Upper lobe of right lung (tissue), 1 donor: ENCODE measurements around the gene TENM3. TPM values are rescaled to one million over a fixed set of nuclear protein-coding genes. Genes with fewer than 3 reads are reported as not detected.

ENCODE experiments used
- ATAC-seq: fragments of 200-7000 bp; cut with Tn5 transposase; one replicate; pipeline ENCODE4 v1.9.1; 2020; ENCODE audit warnings: mild to moderate bottlenecking, moderate library complexity
- DNase-seq: peaks from one replicate; pipeline ENCODE4 v3.0.0-alpha.2; 2020
- H3K27ac ChIP-seq: fragments of 200-600 bp; one replicate; pipeline ENCODE4 v1.8.0; 2022
- H3K27me3 ChIP-seq: fragments of 200-600 bp; one replicate; pipeline ENCODE4 v1.8.0; 2022; ENCODE audit warnings: mild to moderate bottlenecking
- H3K36me3 ChIP-seq: fragments of 200-600 bp; one replicate; pipeline ENCODE4 v1.8.0; 2022
- H3K4me1 ChIP-seq: fragments of 200-600 bp; one replicate; pipeline ENCODE4 v1.8.0; 2022
- H3K4me3 ChIP-seq: fragments of 200-600 bp; one replicate; pipeline ENCODE4 v1.8.0; 2022; ENCODE audit warnings: mild to moderate bottlenecking
- H3K9me3 ChIP-seq: fragments of 200-600 bp; one replicate; pipeline ENCODE4 v1.8.0; 2022
- intact Hi-C: fragments of 100-400 bp; cut with DNase I; formaldehyde crosslinking; loops from one replicate; pipeline ENCODE4 v1.11.0; 2022
- total RNA-seq: library from RNA; stranded (reverse); fragmentation: NEBNext Ultra II Directional; extraction: Animal tissue kit (Norgen Biotek cat#: 25700); gene quantifications from one replicate; pipeline ENCODE4 v1.2.1, GENCODE V29; 2021
- TF ChIP-seq, protein P1 (sequence below): fragments of 200-600 bp; IDR thresholded peaks from one replicate; pipeline ENCODE4 v1.8.0; 2022; ENCODE audit warnings: antibody characterized with exemption
- donor health status: DM: no; HTN: yes; CAD: no; lungs with severe emphysema.

TENM3 gene
- total RNA-seq, 1 donor from 2014 or later = 5.6 TPM

DNA sequence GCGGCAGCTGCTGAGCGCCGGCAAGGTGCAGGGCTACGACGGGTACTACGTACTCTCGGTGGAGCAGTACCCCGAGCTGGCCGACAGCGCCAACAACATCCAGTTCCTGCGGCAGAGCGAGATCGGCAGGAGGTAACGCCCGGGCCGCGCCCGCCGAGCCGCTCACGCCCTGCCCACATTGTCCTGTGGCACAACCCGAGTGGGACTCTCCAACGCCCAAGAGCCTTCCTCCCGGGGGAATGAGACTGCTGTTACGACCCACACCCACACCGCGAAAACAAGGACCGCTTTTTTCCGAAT is 557.0 kb downstream of the TENM3 start:
- TF ChIP-seq, protein P1, sequence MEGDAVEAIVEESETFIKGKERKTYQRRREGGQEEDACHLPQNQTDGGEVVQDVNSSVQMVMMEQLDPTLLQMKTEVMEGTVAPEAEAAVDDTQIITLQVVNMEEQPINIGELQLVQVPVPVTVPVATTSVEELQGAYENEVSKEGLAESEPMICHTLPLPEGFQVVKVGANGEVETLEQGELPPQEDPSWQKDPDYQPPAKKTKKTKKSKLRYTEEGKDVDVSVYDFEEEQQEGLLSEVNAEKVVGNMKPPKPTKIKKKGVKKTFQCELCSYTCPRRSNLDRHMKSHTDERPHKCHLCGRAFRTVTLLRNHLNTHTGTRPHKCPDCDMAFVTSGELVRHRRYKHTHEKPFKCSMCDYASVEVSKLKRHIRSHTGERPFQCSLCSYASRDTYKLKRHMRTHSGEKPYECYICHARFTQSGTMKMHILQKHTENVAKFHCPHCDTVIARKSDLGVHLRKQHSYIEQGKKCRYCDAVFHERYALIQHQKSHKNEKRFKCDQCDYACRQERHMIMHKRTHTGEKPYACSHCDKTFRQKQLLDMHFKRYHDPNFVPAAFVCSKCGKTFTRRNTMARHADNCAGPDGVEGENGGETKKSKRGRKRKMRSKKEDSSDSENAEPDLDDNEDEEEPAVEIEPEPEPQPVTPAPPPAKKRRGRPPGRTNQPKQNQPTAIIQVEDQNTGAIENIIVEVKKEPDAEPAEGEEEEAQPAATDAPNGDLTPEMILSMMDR = no peak
- Histone ChIP-seq H3K27me3 (peaks cover 13% of the 10 kb centered on the region), H3K9me3 (no peaks in the 10 kb centered on the region), H3K27ac (no peak overlapping the region), H3K4me3 (no peak overlapping the region), H3K4me1 (no peaks in the 10 kb centered on the region), H3K36me3 (no peaks in the 10 kb centered on the region)
- DNase-seq (no peak), ATAC-seq (no peak)
- intact Hi-C loops = no loop called here

DNA sequence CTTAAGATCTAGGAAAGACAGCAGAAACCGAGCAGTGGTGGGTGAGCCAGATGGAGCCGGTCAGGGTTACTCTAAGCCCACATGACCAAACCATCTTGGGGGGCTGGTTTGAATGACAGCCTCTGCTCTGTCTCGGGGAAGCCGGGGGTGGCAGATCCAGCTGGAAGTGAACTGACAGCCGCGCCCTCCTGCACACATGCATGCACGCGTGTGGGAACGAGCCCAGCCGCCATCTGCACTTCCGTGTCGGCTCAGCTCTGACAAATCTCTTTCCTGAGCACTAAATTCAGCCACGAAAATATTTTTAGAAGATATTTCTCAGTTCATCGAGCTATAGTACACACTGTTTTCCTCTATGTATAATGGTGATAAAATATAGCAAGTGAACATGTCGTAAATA is 558.4 kb downstream of the TENM3 start:
- intact Hi-C loops = no loop called here
- no peak for ATAC-seq

DNA sequence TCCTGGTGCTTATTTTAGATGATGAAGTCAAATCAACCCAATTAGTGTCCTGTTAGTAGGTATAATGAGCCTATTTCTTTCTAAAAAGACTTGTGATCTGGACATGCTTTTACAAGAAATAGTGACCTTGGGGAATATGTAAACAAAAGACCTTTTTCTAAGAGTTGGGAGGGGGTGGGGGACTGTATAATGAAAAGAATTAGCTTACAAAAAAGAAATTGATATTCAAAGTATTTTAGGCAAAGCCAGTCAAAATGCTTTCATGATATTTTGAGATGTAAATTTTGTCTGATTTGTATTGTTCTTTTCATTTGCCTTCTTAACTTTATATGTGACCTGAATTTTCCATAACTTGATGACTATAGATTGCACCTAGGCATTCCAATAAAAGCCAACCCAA is 559.4 kb downstream of the TENM3 start:
- no peak for DNase-seq
- Histone ChIP-seq H3K4me1 (no peaks in the 10 kb centered on the region), H3K27ac (no peak overlapping the region), H3K27me3 (peaks cover 7% of the 10 kb centered on the region), H3K4me3 (no peak overlapping the region), H3K9me3 (no peaks in the 10 kb centered on the region), H3K36me3 (no peaks in the 10 kb centered on the region)
- no peak for ATAC-seq
- TF ChIP-seq, protein P1 = no peak
- intact Hi-C loops = no loop called here

More for the DNA sequence above, 558.4 kb downstream of the TENM3 start:
- no peaks in the 10 kb centered on the region for H3K4me1 ChIP-seq
- H3K4me3 ChIP-seq = no peak overlapping the region
- peaks cover 13% of the 10 kb centered on the region for H3K27me3 ChIP-seq
- no peaks in the 10 kb centered on the region for H3K36me3 ChIP-seq
- H3K9me3 ChIP-seq = no peaks in the 10 kb centered on the region
- DNase-seq = no peak
- H3K27ac ChIP-seq = no peak overlapping the region
- TF ChIP-seq, protein P1 = no peak

DNA sequence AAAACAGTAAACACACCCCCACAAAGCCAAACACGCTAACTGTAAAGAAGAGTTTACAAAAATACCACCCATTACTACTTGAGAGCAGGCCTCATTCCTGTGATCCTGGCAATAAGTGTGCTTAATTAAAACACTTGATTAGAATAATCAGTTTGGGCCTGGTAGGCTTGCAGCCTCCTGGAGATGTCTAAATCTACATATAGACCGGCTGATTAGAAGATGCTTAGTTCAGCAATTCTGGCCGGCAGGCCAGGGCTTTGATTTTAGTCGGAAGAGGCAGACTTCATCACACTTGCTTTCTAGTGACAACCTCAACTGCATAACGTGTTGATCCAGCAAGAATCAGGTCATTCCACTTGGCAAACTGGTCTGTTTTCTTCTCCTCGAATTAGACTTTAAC is 560.0 kb downstream of the TENM3 start:
- ATAC-seq = no peak
- no peak overlapping the region for H3K4me3 ChIP-seq
- no peak overlapping the region for H3K27ac ChIP-seq
- intact Hi-C loops = no loop called here
- peaks cover 7% of the 10 kb centered on the region for H3K27me3 ChIP-seq
- H3K4me1 ChIP-seq = no peaks in the 10 kb centered on the region
- no peak for DNase-seq
- TF ChIP-seq, protein P1 = no peak
- H3K9me3 ChIP-seq = no peaks in the 10 kb centered on the region
- H3K36me3 ChIP-seq = no peaks in the 10 kb centered on the region

DNA sequence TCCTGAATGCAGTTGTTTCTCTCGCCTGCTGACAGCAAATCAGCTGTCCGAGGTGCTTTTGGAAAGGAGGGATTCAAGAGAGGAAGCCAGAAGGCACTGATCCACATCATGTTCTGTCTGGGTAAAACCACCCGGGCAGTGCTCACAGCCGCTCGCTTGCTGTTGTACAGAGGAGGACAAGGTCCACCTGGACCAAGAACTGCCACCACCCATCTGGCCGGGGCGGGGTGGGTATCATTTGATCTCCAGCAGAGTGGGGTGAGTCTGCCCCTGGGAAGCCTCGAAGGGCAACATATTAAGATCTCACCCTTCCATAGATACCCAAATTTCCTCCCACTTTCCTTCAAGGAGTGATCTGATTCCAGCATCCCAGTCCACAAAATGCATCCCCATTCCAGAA is 560.9 kb downstream of the TENM3 start:
- Histone ChIP-seq H3K4me3 (no peak overlapping the region), H3K27ac (no peak overlapping the region), H3K36me3 (no peaks in the 10 kb centered on the region), H3K27me3 (peaks cover 7% of the 10 kb centered on the region), H3K4me1 (no peaks in the 10 kb centered on the region), H3K9me3 (no peaks in the 10 kb centered on the region)
- DNase-seq = no peak
- TF ChIP-seq, protein P1 = no peak
- no peak for ATAC-seq
- intact Hi-C loops = no loop called here

DNA sequence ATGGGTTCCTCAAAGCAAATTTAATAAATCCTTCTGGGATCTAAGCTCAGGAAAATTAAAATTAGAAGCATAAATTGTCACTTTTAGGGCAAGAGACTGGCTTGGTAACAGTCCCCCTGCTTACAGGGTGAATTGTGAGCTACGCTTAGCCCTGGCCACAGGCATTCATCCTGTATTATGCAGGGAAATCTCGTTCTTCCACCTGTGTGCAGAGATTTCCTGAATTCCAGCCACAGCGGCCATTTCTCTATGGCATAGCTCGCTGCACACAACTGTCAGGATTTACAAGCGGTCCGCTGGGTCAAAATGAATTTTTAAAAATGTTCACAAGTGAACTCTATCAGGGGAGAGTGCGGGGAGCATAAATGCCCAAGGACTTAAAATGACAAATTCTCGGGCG is 562.1 kb downstream of the TENM3 start:
- no peak for DNase-seq
- TF ChIP-seq, protein P1 = no peak
- Histone ChIP-seq H3K36me3 (no peaks in the 10 kb centered on the region), H3K27me3 (peaks cover 7% of the 10 kb centered on the region), H3K9me3 (no peaks in the 10 kb centered on the region), H3K4me1 (no peaks in the 10 kb centered on the region), H3K4me3 (no peak overlapping the region), H3K27ac (no peak overlapping the region)
- intact Hi-C loops = no loop called here
- no peak for ATAC-seq
